GM19328 (cell line): ENCODE results near the gene FAM131B.
"Not testable (repeated sequence)": the region's sequence is repeated elsewhere in the genome, so short reads cannot be mapped to it uniquely, and the experiment has no call there.

Experiments used
- ATAC-seq: cut with Tn5 transposase; IDR thresholded peaks from one replicate; pipeline ENCODE4 v1.9.1; 2021; ENCODE audit warnings: mild to moderate bottlenecking, moderate library complexity; ENCODE audit not compliant: unreplicated experiment

The FAM131B gene

DNA sequence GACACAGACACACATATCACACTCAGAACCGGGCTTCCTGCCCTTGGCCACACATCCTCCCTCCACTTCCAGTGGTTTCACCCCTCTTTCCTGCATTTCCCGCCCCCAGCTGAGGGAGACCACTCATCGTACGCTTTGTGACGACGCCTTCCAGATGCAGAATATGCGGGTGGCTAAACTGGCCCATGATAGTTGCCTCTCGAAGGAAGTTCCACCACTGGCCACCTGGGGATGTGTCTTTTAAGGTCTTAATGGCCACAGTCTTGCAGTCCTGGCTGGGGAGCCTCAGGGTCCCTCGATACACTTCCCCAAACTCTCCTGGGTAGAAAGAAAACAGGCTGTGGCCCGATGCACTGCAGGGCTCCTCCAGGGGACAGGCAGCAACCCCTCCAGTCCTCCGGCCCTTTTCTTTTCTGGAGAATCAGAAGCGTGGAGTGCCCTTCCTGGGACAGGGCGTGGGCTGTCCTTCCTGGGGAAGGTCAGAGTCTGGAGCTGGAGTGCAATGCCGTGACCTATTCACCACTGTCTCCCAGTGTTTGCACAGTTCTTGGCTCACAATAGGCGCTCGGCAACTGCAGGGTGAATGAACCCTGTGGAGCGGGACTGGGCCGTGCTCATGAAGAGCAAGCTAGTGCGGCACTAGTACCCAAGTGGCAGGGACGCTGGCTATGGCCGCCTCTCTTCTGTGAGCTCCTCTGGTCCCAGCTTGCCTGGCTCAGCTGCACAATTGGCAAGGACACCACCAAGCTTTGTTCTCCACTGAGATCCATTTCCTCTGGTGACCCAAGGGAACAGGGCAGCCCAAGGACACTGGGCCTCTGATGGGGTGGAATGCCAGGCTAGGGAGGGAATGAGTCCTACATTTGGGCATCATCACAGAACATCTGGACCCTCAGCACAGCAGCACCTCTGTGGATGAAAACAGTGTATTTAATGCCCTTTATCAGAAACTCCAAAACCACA, 33.0 kb upstream of the FAM131B start:
- ATAC-seq, result no peak

DNA sequence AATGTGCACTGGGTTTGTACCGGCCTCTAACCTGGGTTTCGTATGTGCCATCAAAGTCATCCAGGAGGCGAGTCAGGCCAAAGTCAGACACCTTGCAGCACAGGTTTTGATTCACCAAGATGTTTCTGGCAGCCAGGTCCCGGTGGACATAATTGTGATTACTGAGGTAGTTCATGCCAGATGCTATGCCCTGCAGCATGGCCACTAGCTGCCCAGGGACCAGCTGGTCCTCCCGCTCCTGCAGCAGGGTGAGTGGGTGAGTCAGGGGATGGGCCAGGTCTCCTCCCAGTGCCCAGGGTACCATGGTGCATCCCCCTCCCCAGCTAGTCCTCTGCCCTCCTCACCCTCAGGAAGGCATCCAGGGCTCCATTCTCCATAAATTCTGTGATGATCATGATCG, 32.3 kb upstream of the FAM131B start:
- no peak for ATAC-seq

DNA sequence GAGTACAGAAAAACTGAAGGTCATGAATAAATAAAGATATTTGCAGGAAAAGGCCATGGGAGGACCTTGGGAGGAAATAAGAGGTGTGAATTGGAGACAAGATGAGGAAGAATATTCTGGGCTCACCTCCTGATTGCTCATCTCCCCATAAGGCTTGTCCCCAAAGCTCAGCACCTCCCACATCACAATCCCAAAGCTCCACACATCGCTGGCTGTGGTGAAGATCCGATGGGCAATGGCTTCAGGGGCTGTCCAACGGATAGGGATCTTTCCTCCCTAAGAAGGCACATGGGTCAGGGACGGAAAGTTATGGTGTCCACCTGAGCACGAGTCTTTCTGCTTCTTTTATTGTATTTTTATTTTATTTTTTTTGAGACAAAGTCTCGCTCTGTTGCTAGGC, 31.6 kb upstream of the FAM131B start:
- no peak for ATAC-seq

DNA sequence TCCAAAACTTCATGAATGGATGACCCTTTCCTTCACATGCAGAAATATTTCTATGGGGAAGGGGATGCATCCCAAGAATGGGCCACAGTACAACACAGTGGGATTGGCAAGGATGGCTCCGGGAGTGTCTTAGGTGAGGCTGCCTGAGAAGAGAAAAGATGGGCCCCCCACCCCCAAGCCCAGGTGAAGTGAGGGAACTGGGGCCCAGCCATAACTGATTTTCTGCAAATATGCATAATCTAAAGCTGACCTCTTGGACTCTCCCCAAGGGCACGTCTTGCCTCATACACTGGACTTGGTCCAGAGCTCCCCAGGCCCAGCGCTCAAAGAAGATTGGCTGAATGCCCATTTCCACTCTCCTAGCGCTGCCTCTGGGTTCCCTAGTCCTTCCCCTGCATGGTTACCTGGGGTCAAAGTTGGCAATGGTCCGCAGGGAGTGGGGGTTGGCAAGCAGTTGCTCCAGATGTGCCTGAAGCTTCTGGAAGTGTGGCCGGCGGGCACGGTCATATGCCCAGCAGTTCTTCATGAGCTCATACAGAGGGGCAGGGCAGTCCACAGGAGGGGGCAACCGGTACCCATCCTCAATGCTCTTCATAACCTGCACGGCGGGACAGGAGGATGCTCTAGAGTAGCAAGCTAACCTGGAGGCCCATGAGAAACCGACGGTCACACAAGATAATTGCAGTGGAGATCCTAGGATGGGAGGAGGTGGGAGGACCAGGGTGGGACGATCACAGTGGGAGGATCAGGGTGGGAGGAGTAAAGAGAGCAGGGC, 30.9 kb upstream of the FAM131B start:
- no peak for ATAC-seq

- ATAC-seq, result no peak
These were observed 30.4 kb upstream of the FAM131B start for GRCh38 chr7:143392875-143393266.

DNA sequence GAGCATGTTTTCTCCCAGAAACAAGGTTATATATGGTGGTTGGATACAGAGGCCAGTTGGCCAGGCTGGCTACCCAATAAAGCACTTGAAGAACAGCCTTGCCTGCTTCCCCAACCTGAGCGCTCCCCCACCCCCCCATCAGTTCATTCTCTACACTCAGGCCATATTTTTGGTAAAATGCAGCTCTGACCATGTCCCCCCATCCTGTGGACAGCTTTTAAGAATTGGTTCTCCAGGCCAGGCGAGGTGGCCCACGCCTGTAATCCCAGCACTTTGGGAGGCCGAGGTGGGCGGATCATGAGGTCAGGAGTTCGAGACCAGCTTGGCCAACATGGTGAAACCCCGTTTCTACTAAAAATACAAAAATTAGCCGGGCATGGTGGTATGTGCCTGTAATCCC, 29.9 kb upstream of the FAM131B start:
- ATAC-seq, result not testable (repeated sequence)

- ATAC-seq, result no peak
These were observed 29.2 kb upstream of the FAM131B start for GRCh38 chr7:143391462-143392404.

GRCh38 chr7:143390773-143391317, 28.3 kb upstream of the FAM131B start:
- ATAC-seq, result no peak

GRCh38 chr7:143390104-143390772, 27.7 kb upstream of the FAM131B start:
- no peak for ATAC-seq

- ATAC-seq, result no peak
These were observed 27.0 kb upstream of the FAM131B start for GRCh38 chr7:143389316-143390103.

- ATAC-seq, result no peak
These were observed 26.1 kb upstream of the FAM131B start for GRCh38 chr7:143388491-143389101.

DNA sequence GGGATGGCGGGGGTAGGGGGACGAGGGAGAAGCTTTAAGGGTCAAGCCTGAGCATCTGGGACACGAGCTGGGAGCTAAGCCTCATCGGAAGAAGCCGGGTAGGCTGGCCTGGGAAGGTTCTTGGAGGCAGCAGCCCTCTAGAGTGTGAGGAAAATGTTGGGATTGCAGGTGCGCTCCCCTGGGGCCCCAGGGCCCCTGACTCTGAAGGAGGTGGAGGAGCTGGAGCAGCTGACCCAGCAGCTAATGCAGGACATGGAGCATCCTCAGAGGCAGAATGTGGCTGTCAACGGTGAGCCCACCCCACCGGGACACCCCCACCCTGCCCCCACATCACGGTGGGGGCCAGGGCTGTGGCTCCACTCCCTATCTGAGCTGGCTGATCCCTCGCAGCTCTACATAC, 25.5 kb upstream of the FAM131B start:
- ATAC-seq, result no peak

DNA sequence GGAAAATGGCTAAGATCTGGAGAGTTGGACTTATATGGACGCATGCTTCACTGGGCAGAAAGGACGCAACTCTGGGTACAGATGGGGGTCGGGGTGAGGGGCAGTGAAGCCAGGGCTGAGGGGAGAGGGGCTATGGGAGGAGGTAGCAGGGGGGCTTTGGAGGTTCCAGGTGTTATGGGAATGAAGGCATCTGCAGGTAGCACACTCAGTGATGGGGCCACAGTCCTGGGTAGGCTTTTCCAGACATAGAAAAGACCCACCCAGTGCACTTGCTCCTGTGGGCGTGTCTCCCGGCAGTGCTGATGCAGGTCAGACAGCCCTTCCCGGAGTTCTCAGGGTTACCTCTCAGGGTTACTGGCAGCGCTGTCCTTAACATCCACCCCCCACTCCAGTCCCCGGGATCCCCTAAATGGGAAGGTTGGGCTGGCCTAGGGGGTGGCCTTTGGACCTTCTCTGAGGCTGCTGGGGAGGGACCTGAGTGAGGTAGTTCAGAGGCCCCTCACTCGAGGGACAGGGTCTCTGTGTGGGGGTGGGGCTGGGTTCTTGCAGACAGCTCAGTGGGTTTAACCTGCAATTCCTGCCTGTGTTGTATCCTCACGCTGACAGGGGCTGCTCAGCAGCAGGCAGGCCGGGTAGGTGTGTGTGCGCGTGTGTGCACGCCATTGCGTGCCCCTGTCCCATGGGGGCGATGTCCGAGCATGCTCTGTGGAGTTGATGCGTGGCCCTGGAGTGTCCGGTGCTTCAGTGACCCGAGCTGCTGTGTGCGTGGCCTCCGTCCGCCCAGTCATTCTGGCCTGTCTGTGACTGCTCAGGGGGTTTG, 24.9 kb upstream of the FAM131B start:
- no peak for ATAC-seq

DNA sequence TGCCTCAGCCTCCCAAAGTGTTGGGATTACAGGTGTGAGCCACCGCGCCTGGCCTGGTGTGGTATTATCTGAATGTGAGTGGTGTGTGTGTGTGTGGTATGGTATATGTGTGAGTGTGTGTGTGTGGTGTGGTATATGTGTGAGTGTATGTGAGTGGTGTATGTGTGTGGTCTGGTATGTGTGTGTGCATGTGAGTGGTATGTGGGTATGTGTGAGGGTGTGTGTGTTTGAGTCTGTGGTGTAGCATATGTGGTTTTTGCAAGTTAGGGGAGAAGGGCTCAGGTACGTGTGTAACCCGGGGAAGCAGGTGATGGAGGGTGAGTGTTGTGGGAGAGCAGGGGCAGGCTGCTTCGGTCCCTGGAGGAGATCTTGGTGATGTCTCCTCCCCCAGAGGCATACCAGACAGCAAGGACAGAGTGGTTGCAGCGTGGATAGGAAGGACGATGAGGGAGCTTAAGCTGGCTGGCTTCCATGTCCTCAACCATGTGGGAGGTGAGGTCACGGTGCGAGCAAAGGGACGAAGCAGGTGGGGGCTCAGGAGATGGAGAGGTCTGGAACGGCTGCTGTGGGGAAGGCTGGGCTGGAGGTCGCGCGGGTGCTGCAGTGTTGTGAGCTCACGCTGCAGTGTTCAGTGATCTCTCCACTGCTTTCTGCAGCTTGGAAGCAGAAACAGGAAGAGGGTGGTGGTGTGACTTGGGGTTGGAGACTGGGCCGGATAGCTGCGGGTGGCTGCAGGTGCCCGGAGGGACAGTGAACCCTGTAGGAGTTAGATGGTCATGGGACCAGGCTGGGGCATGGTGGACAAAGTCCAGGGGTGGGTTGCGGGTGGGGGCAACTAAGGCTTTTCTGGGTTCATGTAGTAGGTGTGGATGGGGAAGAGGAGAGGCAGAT, 23.6 kb upstream of the FAM131B start:
- ATAC-seq, result no peak

- no peak for ATAC-seq
These were observed 22.4 kb upstream of the FAM131B start for GRCh38 chr7:143384661-143385631.

DNA sequence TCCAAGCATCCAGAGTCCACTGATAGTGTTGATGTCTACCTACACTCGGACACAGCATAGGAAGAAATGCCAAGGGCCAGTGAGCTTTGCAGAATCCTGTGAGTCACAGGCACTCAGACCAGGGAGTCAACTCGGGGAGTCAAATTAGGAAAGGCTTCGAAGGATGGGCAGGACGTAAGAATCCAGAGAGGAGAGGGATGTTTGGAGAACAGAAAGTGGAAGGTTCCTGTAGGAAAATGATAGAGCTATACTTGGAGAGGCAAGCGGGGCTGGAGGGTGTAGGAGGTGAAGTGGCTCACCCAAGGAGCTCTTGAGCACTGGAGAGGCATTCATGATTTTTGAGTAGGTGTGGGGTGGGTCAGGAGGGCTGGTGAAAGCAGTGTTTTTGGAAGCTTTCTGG, 21.6 kb upstream of the FAM131B start:
- no peak for ATAC-seq
